CD4-positive, alpha-beta T cell treated with Interleukin-4 for 1 hour (primary cell): Measurements from ENCODE around the gene PLA2G4A.

Source experiments
- DNase-seq, 2 donors: peaks; one replicate each; pipeline ENCODE4 v3.0.0-alpha.2; 2020 to 2022

Gene PLA2G4A

GRCh38 chr1:187033693-187034390 is 205.1 kb downstream of the PLA2G4A start:
- DNase-seq: no peak

- DNase-seq: no peak
These were observed 205.8 kb downstream of the PLA2G4A start for GRCh38 chr1:187034501-187034900.

- DNase-seq: no peak
These were observed 209.3 kb downstream of the PLA2G4A start for GRCh38 chr1:187037973-187038553.
